GM19397 (cell line): ENCODE data around the gene FAF1.

Source experiments
- ATAC-seq: cut with Tn5 transposase; IDR thresholded peaks from one replicate; pipeline ENCODE4 v1.9.1; 2021; ENCODE audit warnings: mild to moderate bottlenecking, moderate library complexity; ENCODE audit not compliant: unreplicated experiment

FAF1 gene

GRCh38 chr1:50521703-50522102, 438.4 kb downstream of the FAF1 start:
- ATAC-seq, result no peak

- no peak for ATAC-seq
Observed at GRCh38 chr1:50517488-50517887, 442.6 kb downstream of the FAF1 start.

GRCh38 chr1:50516056-50516455, 444.0 kb downstream of the FAF1 start:
- ATAC-seq, result no peak

- ATAC-seq, result no peak
Observed at GRCh38 chr1:50508040-50508586, 452.0 kb downstream of the FAF1 start.

GRCh38 chr1:50505427-50505826, 454.6 kb downstream of the FAF1 start:
- ATAC-seq, result no peak

- ATAC-seq, result no peak
Observed at GRCh38 chr1:50503515-50503914, 456.6 kb downstream of the FAF1 start.

GRCh38 chr1:50502147-50502546, 457.9 kb downstream of the FAF1 start:
- no peak for ATAC-seq

- no peak for ATAC-seq
Observed at GRCh38 chr1:50497007-50497406, 463.1 kb downstream of the FAF1 start.

- no peak for ATAC-seq
Observed at GRCh38 chr1:50493710-50494109, 466.4 kb downstream of the FAF1 start.

- ATAC-seq, result no peak
Observed at GRCh38 chr1:50492142-50492541, 467.9 kb downstream of the FAF1 start.

- ATAC-seq, result no peak
Observed at GRCh38 chr1:50491142-50491541, 468.9 kb downstream of the FAF1 start.

- ATAC-seq, result no peak
Observed at GRCh38 chr1:50490640-50491039, 469.4 kb downstream of the FAF1 start.

- ATAC-seq, result no peak
Observed at GRCh38 chr1:50488876-50489275, 471.2 kb downstream of the FAF1 start.

GRCh38 chr1:50488356-50488755, 471.7 kb downstream of the FAF1 start:
- no peak for ATAC-seq

GRCh38 chr1:50487725-50488124, 472.3 kb downstream of the FAF1 start:
- ATAC-seq, result no peak

GRCh38 chr1:50481142-50481736, 478.8 kb downstream of the FAF1 start:
- ATAC-seq, result no peak

- ATAC-seq, result no peak
Observed at GRCh38 chr1:50476800-50477199, 483.3 kb downstream of the FAF1 start.

- no peak for ATAC-seq
Observed at GRCh38 chr1:50474859-50475809, 484.9 kb downstream of the FAF1 start.

GRCh38 chr1:50473513-50473912, 486.6 kb downstream of the FAF1 start:
- no peak for ATAC-seq

- no peak for ATAC-seq
Observed at GRCh38 chr1:50471967-50472366, 488.1 kb downstream of the FAF1 start.

GRCh38 chr1:50462964-50463363, 497.1 kb downstream of the FAF1 start:
- no peak for ATAC-seq

- ATAC-seq, result no peak
Observed at GRCh38 chr1:50458507-50458906, 501.6 kb downstream of the FAF1 start.
